Osteoblast (primary cell): ENCODE measurements around the gene NAGS. TPM values are rescaled to one million over a fixed set of nuclear protein-coding genes. Genes with fewer than 3 reads are reported as not detected.
A peak's percentile ranks its signal among the peaks of the same experiment; 100 is the strongest.

Experiments used
- DNase-seq: peaks from one replicate; pipeline ENCODE4 v3.0.0; 2011; ENCODE audit warnings: low spot score, mixed read lengths; ENCODE audit not compliant: insufficient read length; ENCODE audit errors: missing footprints
- H2AFZ ChIP-seq: 2 replicates; pipeline ENCODE4 v1.6.0; 2011; ENCODE audit warnings: mild to moderate bottlenecking, low read length
- H3K27ac ChIP-seq: 2 replicates; pipeline ENCODE4 v1.5.1; 2011; ENCODE audit warnings: mild to moderate bottlenecking, low read depth, low read length, moderate library complexity
- H3K27me3 ChIP-seq: 2 replicates; pipeline ENCODE4 v1.6.0; 2012; ENCODE audit warnings: mild to moderate bottlenecking, control low read depth, inconsistent platforms, low read length, moderate library complexity; ENCODE audit not compliant: insufficient read depth
- H3K36me3 ChIP-seq: 2 replicates; pipeline ENCODE4 v1.5.1; 2011; ENCODE audit warnings: mild to moderate bottlenecking, low read length, control low read depth, moderate library complexity; ENCODE audit not compliant: insufficient read depth
- H3K4me1 ChIP-seq: 2 replicates; pipeline ENCODE4 v1.5.1; 2011; ENCODE audit warnings: mild to moderate bottlenecking, low read length, control low read depth, moderate library complexity; ENCODE audit not compliant: insufficient read depth
- H3K4me2 ChIP-seq: 2 replicates; pipeline ENCODE4 v1.6.0; 2011; ENCODE audit warnings: mild to moderate bottlenecking, low read length; ENCODE audit not compliant: insufficient read depth
- H3K4me3 ChIP-seq: fragments of 200-600 bp; sonication (generic); 3 replicates; pipeline ENCODE4 v1.5.1; 2012; ENCODE audit warnings: mild to moderate bottlenecking, low read length, inconsistent platforms; ENCODE audit not compliant: insufficient read depth
- H3K79me2 ChIP-seq: 2 replicates; pipeline ENCODE4 v1.6.0; 2012; ENCODE audit warnings: mild to moderate bottlenecking, low read length, control low read depth, inconsistent platforms; ENCODE audit not compliant: insufficient read depth
- H3K9me3 ChIP-seq: 2 replicates; pipeline ENCODE4 v1.5.1; 2011; ENCODE audit warnings: low read depth, low read length, control low read depth
- H4K20me1 ChIP-seq: 2 replicates; pipeline ENCODE4 v1.6.0; 2012; ENCODE audit warnings: mild to moderate bottlenecking, low read length, control low read depth; ENCODE audit not compliant: insufficient read depth
- CTCF ChIP-seq: IDR thresholded peaks from 2 replicates; pipeline ENCODE4 v1.5.1; 2011; ENCODE audit warnings: mild to moderate bottlenecking, low read depth, low read length, moderate library complexity; ENCODE audit errors: extremely low read depth
- total RNA-seq: library from RNA; depleted of rRNA; stranded (reverse); fragments of >200 nt; gene quantifications from 2 replicates; pipeline ENCODE4 v1.2.3, GENCODE V29; 2012

The NAGS gene
- total RNA-seq, 1 donor = 0.36 TPM

- Histone ChIP-seq H3K4me2 (no peak overlapping the region), H4K20me1 (no peaks in the 10 kb centered on the region), H3K27me3 (no peaks in the 10 kb centered on the region), H3K36me3 (no peaks in the 10 kb centered on the region), H3K4me3 (no peak overlapping the region), H2AFZ (no peak overlapping the region), H3K4me1 (no peaks in the 10 kb centered on the region), H3K79me2 (no peaks in the 10 kb centered on the region), H3K27ac (no peak overlapping the region), H3K9me3 (no peaks in the 10 kb centered on the region)
- TF ChIP-seq CTCF = no peak
- no peak for DNase-seq
These were observed 42.5 kb upstream of the NAGS start for GRCh38 chr17:43961954-43962353.

- Histone ChIP-seq H3K9me3 (no peaks in the 10 kb centered on the region), H3K27ac (no peak overlapping the region), H3K27me3 (no peaks in the 10 kb centered on the region), H3K79me2 (no peaks in the 10 kb centered on the region), H3K4me2 (no peak overlapping the region), H2AFZ (no peak overlapping the region), H3K4me1 (peaks cover 1% of the 10 kb centered on the region), H3K36me3 (no peaks in the 10 kb centered on the region), H3K4me3 (no peak overlapping the region), H4K20me1 (no peaks in the 10 kb centered on the region)
- DNase-seq = no peak
- no peak for TF ChIP-seq CTCF
These were observed 41.9 kb upstream of the NAGS start for GRCh38 chr17:43962479-43962878.

- no peak for TF ChIP-seq CTCF
These were observed 38.1 kb upstream of the NAGS start for GRCh38 chr17:43966276-43966675.

GRCh38 chr17:43967251-43967875 lies 37.1 kb upstream of the NAGS start:
- no peak for TF ChIP-seq CTCF
- H3K4me2 ChIP-seq = peak overlapping the region; percentile 76

More at GRCh38 chr17:43966276-43966675, 38.1 kb upstream of the NAGS start:
- no peak for DNase-seq
- H3K36me3 ChIP-seq = no peaks in the 10 kb centered on the region
- no peak overlapping the region for H2AFZ ChIP-seq
- H3K9me3 ChIP-seq = no peaks in the 10 kb centered on the region
- no peaks in the 10 kb centered on the region for H4K20me1 ChIP-seq
- H3K79me2 ChIP-seq = no peaks in the 10 kb centered on the region
- no peak overlapping the region for H3K4me2 ChIP-seq
- H3K4me1 ChIP-seq = peaks cover 5% of the 10 kb centered on the region
- no peaks in the 10 kb centered on the region for H3K27me3 ChIP-seq
- no peak overlapping the region for H3K27ac ChIP-seq
- H3K4me3 ChIP-seq = no peak overlapping the region

More at GRCh38 chr17:43967251-43967875, 37.1 kb upstream of the NAGS start:
- no peak for DNase-seq
- Histone ChIP-seq H3K4me1 (peaks cover 5% of the 10 kb centered on the region), H3K79me2 (no peaks in the 10 kb centered on the region), H2AFZ (peak overlapping the region; percentile 89), H3K36me3 (no peaks in the 10 kb centered on the region), H3K27me3 (no peaks in the 10 kb centered on the region), H3K27ac (no peak overlapping the region), H3K4me3 (peak overlapping the region; percentile 58), H3K9me3 (no peaks in the 10 kb centered on the region), H4K20me1 (no peaks in the 10 kb centered on the region)
